Measurements from ENCODE around the gene HOTAIR. TPM values are rescaled to one million over a fixed set of nuclear protein-coding genes. Genes with fewer than 3 reads are reported as not detected.

Gene HOTAIR
- total RNA-seq, 1 experiment from 2014 or later, result not detected

- no peaks in the 10 kb centered on the region for H3K36me3 Mint-ChIP-seq
- H3K4me3 Mint-ChIP-seq, result peak overlapping the region; percentile 23
- H3K27me3 Mint-ChIP-seq (ENCODE audit: low read depth), result peaks cover 100% of the 10 kb centered on the region
- H3K4me1 Mint-ChIP-seq, result peaks cover 28% of the 10 kb centered on the region
- no peaks in the 10 kb centered on the region for H3K9me3 Mint-ChIP-seq
- ATAC-seq, result peak; percentile 21
- CTCF ChIA-PET, result interaction anchor here (0.6 to 4.9 kb wide), 16 partner anchors 8 to 728 kb away, joined by 3 to 26 read pairs (median 5); partner anchors contain the start of genes HOXC10 and HOXC5
- no peak overlapping the region for H3K27ac Mint-ChIP-seq
- peak; percentile 81 for DNase-seq (ENCODE audit: low spot score)
- POLR2A ChIA-PET, result interaction anchor here (0.5 to 1.6 kb wide), 5 partner anchors 14 to 102 kb away, joined by 3 to 4 read pairs (median 4); partner anchors contain the start of gene HOXC13
- TF ChIP-seq FOXP4 (CRISPR knock-in tag; IDR thresholded peaks at IDR 0.05) (no peak), TEAD1 (CRISPR knock-in tag; IDR thresholded peaks at IDR 0.05) (peak; percentile 38; the same call in 1 of the 2 replicates), TEAD4 (CRISPR knock-in tag; IDR thresholded peaks at IDR 0.05) (peak; percentile 58; the same call in 1 of the 2 replicates), ZNF138 (CRISPR knock-in tag; conservative IDR thresholded peaks at IDR 0.05) (no peak), SP1 (CRISPR knock-in tag; conservative IDR thresholded peaks at IDR 0.05) (no peak)
Observed at GRCh38 chr12:53952871-53953734, 21.7 kb downstream of the HOTAIR start.

- no peak overlapping the region for H3K27ac Mint-ChIP-seq
- CTCF ChIA-PET, result interaction anchor here (0.7 to 4.9 kb wide), 15 partner anchors 9 to 209 kb away, joined by 3 to 26 read pairs (median 5); partner anchors contain the start of genes HOXC10 and HOXC5
Observed at GRCh38 chr12:53952335-53952694, 22.4 kb downstream of the HOTAIR start.

More at GRCh38 chr12:53952335-53952694, 22.4 kb downstream of the HOTAIR start:
- H3K27me3 Mint-ChIP-seq (ENCODE audit: low read depth), result peaks cover 100% of the 10 kb centered on the region
- H3K4me3 Mint-ChIP-seq, result no peak overlapping the region
- H3K9me3 Mint-ChIP-seq, result no peaks in the 10 kb centered on the region
- TF ChIP-seq ARID4B (CRISPR knock-in tag; IDR thresholded peaks at IDR 0.05; ENCODE audit: borderline replicate concordance) (no peak), FOXJ3 (CRISPR knock-in tag; IDR thresholded peaks at IDR 0.05; ENCODE audit: borderline replicate concordance) (no peak), USF2 (CRISPR knock-in tag; IDR thresholded peaks at IDR 0.05) (no peak), KAT7 (CRISPR knock-in tag; IDR thresholded peaks at IDR 0.05; ENCODE audit: borderline replicate concordance) (no peak), NR3C1 (CRISPR knock-in tag; conservative IDR thresholded peaks at IDR 0.05; ENCODE audit: low read depth) (no peak), ETV6 (CRISPR knock-in tag; IDR thresholded peaks at IDR 0.05) (no peak), HMGXB4 (CRISPR knock-in tag; IDR thresholded peaks at IDR 0.05) (no peak), MYBL2 (CRISPR knock-in tag; IDR thresholded peaks at IDR 0.05) (no peak), E2F5 (CRISPR knock-in tag; IDR thresholded peaks at IDR 0.05) (no peak), ZNF671 (CRISPR knock-in tag; IDR thresholded peaks at IDR 0.05) (no peak), ATF3 (CRISPR knock-in tag; conservative IDR thresholded peaks at IDR 0.05) (no peak), ZBTB21 (CRISPR knock-in tag; IDR thresholded peaks at IDR 0.05; ENCODE audit: borderline replicate concordance) (no peak), ZNF121 (CRISPR knock-in tag; IDR thresholded peaks at IDR 0.05) (no peak), NR2C2 (CRISPR knock-in tag; IDR thresholded peaks at IDR 0.05) (no peak)
- no peak for DNase-seq (ENCODE audit: low spot score)
- H3K4me1 Mint-ChIP-seq, result peaks cover 28% of the 10 kb centered on the region
- no peaks in the 10 kb centered on the region for H3K36me3 Mint-ChIP-seq
- ATAC-seq, result no peak
- POLR2A ChIA-PET, result interaction anchor here (0.6 to 1.6 kb wide), 3 partner anchors 14 to 197 kb away, joined by 3 to 4 read pairs (median 4); partner anchors contain the start of gene HOXC13

Data from WTC11 (cell line).